Bronchial epithelial cell (primary cell): ENCODE data around the gene PEX10. TPM values are rescaled to one million over a fixed set of nuclear protein-coding genes. Genes with fewer than 3 reads are reported as not detected.
A peak's percentile ranks its signal among the peaks of the same experiment; 100 is the strongest.
"Not testable (repeated sequence)": the region's sequence is repeated elsewhere in the genome, so short reads cannot be mapped to it uniquely, and the experiment has no call there.

Experiments used
- DNase-seq: peaks from one replicate; pipeline ENCODE4 v3.0.0-alpha.2; 2010; ENCODE audit warnings: low read depth
- FAIRE-seq: peaks from 2 replicates; lab custom pipeline; 2011; peaks lifted over from hg19 to GRCh38; lab: Jason Lieb, UNC
- H3K27me3 ChIP-seq: 2 replicates; pipeline ENCODE4 v1.5.1; 2011; ENCODE audit warnings: low read length; ENCODE audit not compliant: control insufficient read depth, insufficient read depth
- H3K36me3 ChIP-seq: 2 replicates; pipeline ENCODE4 v1.5.1; 2011; ENCODE audit warnings: low read length; ENCODE audit not compliant: control insufficient read depth, insufficient read depth
- H3K4me3 ChIP-seq: 2 replicates; pipeline ENCODE4 v1.5.1; 2011; ENCODE audit warnings: mild to moderate bottlenecking, low read depth, low read length, control low read depth
- total RNA-seq: library from RNA; depleted of rRNA; stranded (reverse); fragments of >200 nt; gene quantifications from 2 replicates; pipeline ENCODE4 v1.2.1, GENCODE V29; 2014
- TF ChIP-seq, protein P1 (sequence below): IDR thresholded peaks from 2 replicates; pipeline ENCODE4 v1.5.1; 2011; ENCODE audit warnings: mild to moderate bottlenecking, moderate library complexity, low read length, control low read depth, inconsistent platforms; ENCODE audit not compliant: insufficient read depth, severe bottlenecking

The PEX10 gene
- total RNA-seq, 1 donor from 2014 or later: 30.0 TPM

DNA sequence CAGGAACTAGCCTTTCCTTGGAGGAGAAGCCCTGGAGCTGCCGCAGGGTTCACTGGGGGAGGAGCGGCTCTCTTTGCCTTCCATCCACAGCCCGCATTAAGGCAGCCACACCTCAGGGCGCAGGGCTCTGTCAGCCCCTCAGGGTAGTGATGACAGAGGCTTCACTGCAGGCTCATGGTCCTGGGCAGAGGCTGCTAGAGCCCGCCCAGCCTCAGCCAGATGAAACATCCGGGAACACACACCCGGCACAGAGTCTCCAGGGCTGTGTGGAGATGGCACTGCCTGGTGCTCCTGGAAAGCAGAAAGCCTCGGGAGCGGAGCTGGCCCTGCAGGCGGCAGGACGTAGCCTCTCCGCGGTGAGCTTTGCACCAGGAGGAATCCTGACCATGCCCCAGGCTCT lies 29.4 kb upstream of the PEX10 start:
- FAIRE-seq: no peak
- peaks cover 28% of the 10 kb centered on the region for H3K36me3 ChIP-seq

DNA sequence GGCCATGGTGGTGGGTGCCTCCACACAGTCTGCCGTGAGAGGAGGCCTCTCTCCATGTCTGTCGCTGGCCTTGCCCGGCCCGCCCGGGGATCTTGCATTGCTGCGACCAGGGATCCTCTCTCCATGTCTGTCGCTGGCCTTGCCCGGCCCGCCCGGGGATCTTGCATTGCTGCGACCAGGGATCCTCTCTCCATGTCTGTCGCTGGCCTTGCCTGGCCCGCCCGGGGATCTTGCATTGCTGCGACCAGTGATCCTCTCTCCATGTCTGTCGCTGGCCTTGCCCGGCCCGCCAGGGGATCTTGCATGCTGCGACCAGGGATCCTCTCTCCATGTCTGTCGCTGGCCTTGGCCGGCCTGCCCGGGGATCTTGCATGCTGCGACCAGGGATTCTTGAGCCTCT lies 28.0 kb upstream of the PEX10 start:
- not testable (repeated sequence) for H3K4me3 ChIP-seq, H3K27me3 ChIP-seq, DNase-seq
- FAIRE-seq: peak; percentile 83
- peaks cover 27% of the 10 kb centered on the region for H3K36me3 ChIP-seq

More for the DNA sequence above, 29.4 kb upstream of the PEX10 start:
- DNase-seq: no peak
- Histone ChIP-seq H3K4me3 (no peak overlapping the region), H3K27me3 (no peaks in the 10 kb centered on the region)
- TF ChIP-seq, protein P1, sequence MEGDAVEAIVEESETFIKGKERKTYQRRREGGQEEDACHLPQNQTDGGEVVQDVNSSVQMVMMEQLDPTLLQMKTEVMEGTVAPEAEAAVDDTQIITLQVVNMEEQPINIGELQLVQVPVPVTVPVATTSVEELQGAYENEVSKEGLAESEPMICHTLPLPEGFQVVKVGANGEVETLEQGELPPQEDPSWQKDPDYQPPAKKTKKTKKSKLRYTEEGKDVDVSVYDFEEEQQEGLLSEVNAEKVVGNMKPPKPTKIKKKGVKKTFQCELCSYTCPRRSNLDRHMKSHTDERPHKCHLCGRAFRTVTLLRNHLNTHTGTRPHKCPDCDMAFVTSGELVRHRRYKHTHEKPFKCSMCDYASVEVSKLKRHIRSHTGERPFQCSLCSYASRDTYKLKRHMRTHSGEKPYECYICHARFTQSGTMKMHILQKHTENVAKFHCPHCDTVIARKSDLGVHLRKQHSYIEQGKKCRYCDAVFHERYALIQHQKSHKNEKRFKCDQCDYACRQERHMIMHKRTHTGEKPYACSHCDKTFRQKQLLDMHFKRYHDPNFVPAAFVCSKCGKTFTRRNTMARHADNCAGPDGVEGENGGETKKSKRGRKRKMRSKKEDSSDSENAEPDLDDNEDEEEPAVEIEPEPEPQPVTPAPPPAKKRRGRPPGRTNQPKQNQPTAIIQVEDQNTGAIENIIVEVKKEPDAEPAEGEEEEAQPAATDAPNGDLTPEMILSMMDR: no peak

- Histone ChIP-seq H3K27me3 (no peaks in the 10 kb centered on the region), H3K4me3 (no peak overlapping the region), H3K36me3 (peaks cover 32% of the 10 kb centered on the region)
- FAIRE-seq (no peak), DNase-seq (no peak)
- TF ChIP-seq, protein P1: no peak
Measured at GRCh38 chr1:2439369-2439768, 27.0 kb upstream of the PEX10 start.

DNA sequence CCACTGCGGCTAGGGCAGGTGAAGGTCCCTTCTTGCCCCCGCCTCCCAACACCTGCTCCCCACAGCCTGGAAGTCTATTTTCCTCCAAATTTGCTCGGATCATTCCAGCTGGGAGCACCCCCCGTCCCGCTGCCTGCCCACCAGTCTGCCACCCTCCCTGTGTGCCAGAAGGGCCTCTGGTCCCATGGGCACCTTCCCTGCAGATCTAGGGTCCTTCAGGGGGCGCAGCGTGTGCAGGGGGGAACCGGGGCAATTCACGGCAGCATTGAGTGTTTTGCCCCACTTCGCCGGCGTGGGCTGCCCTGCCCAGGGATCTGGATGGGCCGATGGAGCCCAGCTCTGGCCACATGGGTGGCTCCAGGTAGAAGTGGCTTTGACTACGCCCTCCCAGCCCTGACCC lies 26.3 kb upstream of the PEX10 start:
- DNase-seq: no peak
- no peak overlapping the region for H3K4me3 ChIP-seq
- no peak for FAIRE-seq
- TF ChIP-seq, protein P1: no peak
- peaks cover 39% of the 10 kb centered on the region for H3K36me3 ChIP-seq
- no peaks in the 10 kb centered on the region for H3K27me3 ChIP-seq

GRCh38 chr1:2438038-2438437 lies 25.7 kb upstream of the PEX10 start:
- no peaks in the 10 kb centered on the region for H3K27me3 ChIP-seq

GRCh38 chr1:2437617-2438016 lies 25.3 kb upstream of the PEX10 start:
- Histone ChIP-seq H3K27me3 (no peaks in the 10 kb centered on the region), H3K36me3 (peaks cover 45% of the 10 kb centered on the region), H3K4me3 (no peak overlapping the region)
- TF ChIP-seq, protein P1: no peak
- DNase-seq: no peak
- no peak for FAIRE-seq

More at GRCh38 chr1:2438038-2438437, 25.7 kb upstream of the PEX10 start:
- Histone ChIP-seq H3K4me3 (no peak overlapping the region), H3K36me3 (peaks cover 43% of the 10 kb centered on the region)
- no peak for FAIRE-seq
- TF ChIP-seq, protein P1: no peak
- DNase-seq: no peak
